ENCODE measurements around the gene JAKMIP2. TPM values are rescaled to one million over a fixed set of nuclear protein-coding genes. Genes with fewer than 3 reads are reported as not detected.

JAKMIP2 gene
- polyA plus RNA-seq, 1 of the 3 experiments (the other 2 are of a cell fraction): 2.1 TPM

GRCh38 chr5:147559749-147560148, 222.8 kb downstream of the JAKMIP2 start:
- H3K4me3 ChIP-seq (ENCODE audit: low read depth in 2 of 2, low read length in 1 of 2): no peak overlapping the region
- no peaks in the 10 kb centered on the region for H3K27me3 ChIP-seq (ENCODE audit: insufficient read depth)
- H2AFZ ChIP-seq (ENCODE audit: low read depth): no peak overlapping the region
- no peaks in the 10 kb centered on the region for H3K36me3 ChIP-seq (replicated peaks in 1 of 2; ENCODE audit: control insufficient read depth in 1 of 2, insufficient read depth in 2 of 2, low read length in 1 of 2)
- TF ChIP-seq, protein P1, sequence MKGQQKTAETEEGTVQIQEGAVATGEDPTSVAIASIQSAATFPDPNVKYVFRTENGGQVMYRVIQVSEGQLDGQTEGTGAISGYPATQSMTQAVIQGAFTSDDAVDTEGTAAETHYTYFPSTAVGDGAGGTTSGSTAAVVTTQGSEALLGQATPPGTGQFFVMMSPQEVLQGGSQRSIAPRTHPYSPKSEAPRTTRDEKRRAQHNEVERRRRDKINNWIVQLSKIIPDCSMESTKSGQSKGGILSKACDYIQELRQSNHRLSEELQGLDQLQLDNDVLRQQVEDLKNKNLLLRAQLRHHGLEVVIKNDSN (IDR thresholded peaks at IDR 0.05; ENCODE audit: borderline replicate concordance, low read depth): no peak
- no peak for TF ChIP-seq RFX5 (IDR thresholded peaks at IDR 0.05; ENCODE audit: low read length)
- TF ChIP-seq, protein P2, sequence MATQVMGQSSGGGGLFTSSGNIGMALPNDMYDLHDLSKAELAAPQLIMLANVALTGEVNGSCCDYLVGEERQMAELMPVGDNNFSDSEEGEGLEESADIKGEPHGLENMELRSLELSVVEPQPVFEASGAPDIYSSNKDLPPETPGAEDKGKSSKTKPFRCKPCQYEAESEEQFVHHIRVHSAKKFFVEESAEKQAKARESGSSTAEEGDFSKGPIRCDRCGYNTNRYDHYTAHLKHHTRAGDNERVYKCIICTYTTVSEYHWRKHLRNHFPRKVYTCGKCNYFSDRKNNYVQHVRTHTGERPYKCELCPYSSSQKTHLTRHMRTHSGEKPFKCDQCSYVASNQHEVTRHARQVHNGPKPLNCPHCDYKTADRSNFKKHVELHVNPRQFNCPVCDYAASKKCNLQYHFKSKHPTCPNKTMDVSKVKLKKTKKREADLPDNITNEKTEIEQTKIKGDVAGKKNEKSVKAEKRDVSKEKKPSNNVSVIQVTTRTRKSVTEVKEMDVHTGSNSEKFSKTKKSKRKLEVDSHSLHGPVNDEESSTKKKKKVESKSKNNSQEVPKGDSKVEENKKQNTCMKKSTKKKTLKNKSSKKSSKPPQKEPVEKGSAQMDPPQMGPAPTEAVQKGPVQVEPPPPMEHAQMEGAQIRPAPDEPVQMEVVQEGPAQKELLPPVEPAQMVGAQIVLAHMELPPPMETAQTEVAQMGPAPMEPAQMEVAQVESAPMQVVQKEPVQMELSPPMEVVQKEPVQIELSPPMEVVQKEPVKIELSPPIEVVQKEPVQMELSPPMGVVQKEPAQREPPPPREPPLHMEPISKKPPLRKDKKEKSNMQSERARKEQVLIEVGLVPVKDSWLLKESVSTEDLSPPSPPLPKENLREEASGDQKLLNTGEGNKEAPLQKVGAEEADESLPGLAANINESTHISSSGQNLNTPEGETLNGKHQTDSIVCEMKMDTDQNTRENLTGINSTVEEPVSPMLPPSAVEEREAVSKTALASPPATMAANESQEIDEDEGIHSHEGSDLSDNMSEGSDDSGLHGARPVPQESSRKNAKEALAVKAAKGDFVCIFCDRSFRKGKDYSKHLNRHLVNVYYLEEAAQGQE (IDR thresholded peaks at IDR 0.05; ENCODE audit: low read depth, low read length): no peak
- peak; percentile 45 for TF ChIP-seq CTCF (IDR thresholded peaks at IDR 0.05)
- no peak for TF ChIP-seq FOSL2 (IDR thresholded peaks at IDR 0.05; ENCODE audit: borderline replicate concordance, low read depth)
- TF ChIP-seq SIN3A (IDR thresholded peaks at IDR 0.05; ENCODE audit: borderline replicate concordance, low read depth, low read length): no peak
- TF ChIP-seq NRF1 (IDR thresholded peaks at IDR 0.05; ENCODE audit: low read depth, low read length): no peak
- TF ChIP-seq RAD21 (IDR thresholded peaks at IDR 0.05; ENCODE audit: low read length): peak; percentile 56
- TF ChIP-seq SMC3 (IDR thresholded peaks at IDR 0.05; ENCODE audit: low read depth, low read length): peak; percentile 21; the same call in 1 of the 2 replicates
- TF ChIP-seq JUND (IDR thresholded peaks at IDR 0.05): no peak
- TF ChIP-seq TCF12 (IDR thresholded peaks at IDR 0.05): no peak
- TF ChIP-seq, protein P3, sequence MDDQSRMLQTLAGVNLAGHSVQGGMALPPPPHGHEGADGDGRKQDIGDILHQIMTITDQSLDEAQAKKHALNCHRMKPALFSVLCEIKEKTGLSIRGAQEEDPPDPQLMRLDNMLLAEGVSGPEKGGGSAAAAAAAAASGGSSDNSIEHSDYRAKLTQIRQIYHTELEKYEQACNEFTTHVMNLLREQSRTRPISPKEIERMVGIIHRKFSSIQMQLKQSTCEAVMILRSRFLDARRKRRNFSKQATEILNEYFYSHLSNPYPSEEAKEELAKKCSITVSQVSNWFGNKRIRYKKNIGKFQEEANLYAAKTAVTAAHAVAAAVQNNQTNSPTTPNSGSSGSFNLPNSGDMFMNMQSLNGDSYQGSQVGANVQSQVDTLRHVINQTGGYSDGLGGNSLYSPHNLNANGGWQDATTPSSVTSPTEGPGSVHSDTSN (IDR thresholded peaks at IDR 0.05): no peak
- H3K9me3 ChIP-seq: no peaks in the 10 kb centered on the region
- H4K20me1 ChIP-seq (ENCODE audit: insufficient read depth): no peaks in the 10 kb centered on the region
- H3F3A ChIP-seq (replicated peaks; ENCODE audit: insufficient read depth): peaks cover 10% of the 10 kb centered on the region
- H3K4me1 ChIP-seq (ENCODE audit: control insufficient read depth in 1 of 2, insufficient read depth in 2 of 2, low read depth in 1 of 2, low read length in 1 of 2): peaks cover 0 to 12% of the 10 kb centered on the region in 2 experiments; a peak in 1 of 4 replicates
- no peak overlapping the region for H3K9ac ChIP-seq
- no peak overlapping the region for H3K4me2 ChIP-seq
- no peak for DNase-seq
- ChIA-PET POLR2A (interaction anchor here (0.7 kb wide), 1 partner anchor 336 kb away, joined by 4 read pairs; no protein-coding TSS in a partner anchor), CTCF (interaction anchor here (0.6 to 6.0 kb wide), 24 partner anchors 9 to 461 kb away, joined by 3 to 76 read pairs (median 3); partner anchors contain the start of gene DPYSL3)
- H3K27ac ChIP-seq (ENCODE audit: low read depth in 2 of 2, low read length in 1 of 2): no peak overlapping the region
- no peaks in the 10 kb centered on the region for H3K9me2 ChIP-seq
- no peaks in the 10 kb centered on the region for H3K79me2 ChIP-seq (ENCODE audit: insufficient read depth)
- WGBS (ENCODE audit: low lambda C conversion rate): 37% methylated on average over 2 of the region's 2 CpGs
